HepG2 (cell line): Measurements from ENCODE around the gene DDC.

ENCODE experiments used
- ARHGAP35 ChIP-seq: sonication (generic); formaldehyde crosslinking; IDR thresholded peaks from 2 replicates; pipeline ENCODE4 v1.9.0; 2022; ENCODE audit warnings: mild to moderate bottlenecking, inconsistent platforms, moderate library complexity, missing genetic modification reagents, borderline replicate concordance
- EZH2 ChIP-seq: conservative IDR thresholded peaks from 2 replicates; pipeline ENCODE4 v1.6.1; 2012; ENCODE audit warnings: mild to moderate bottlenecking, low read depth, low read length, moderate library complexity
- FOXP1 ChIP-seq, 2 experiments: fragments of 450-650 bp in 1 of 2; IDR thresholded peaks; 2 replicates each; pipeline ENCODE4 v1.6.1; 2017 to 2018; ENCODE audit warnings: antibody characterized with exemption in 1 of 2
- JUND ChIP-seq: sonication (generic); formaldehyde crosslinking; IDR thresholded peaks from 2 replicates; pipeline ENCODE4 v1.8.0; 2022; ENCODE audit warnings: mild to moderate bottlenecking, missing genetic modification reagents
- KAT7 ChIP-seq: IDR thresholded peaks from 2 replicates; pipeline ENCODE4 v1.6.1; 2018; ENCODE audit warnings: borderline replicate concordance, missing compliant biosample characterization
- KDM1A ChIP-seq: IDR thresholded peaks from 2 replicates; pipeline ENCODE4 v1.6.1; 2016; ENCODE audit warnings: missing compliant biosample characterization
- MAFG ChIP-seq: sonication (generic); formaldehyde crosslinking; IDR thresholded peaks from 2 replicates; pipeline ENCODE4 v1.5.1; 2020; ENCODE audit warnings: mild to moderate bottlenecking, missing genetic modification reagents
- POLR2AphosphoS5 ChIP-seq: IDR thresholded peaks from 2 replicates; pipeline ENCODE4 v1.6.1; 2012; ENCODE audit warnings: low read depth, low read length
- SNRNP70 ChIP-seq: fragments of 200-400 bp; formaldehyde crosslinking; IDR thresholded peaks from 2 replicates; pipeline ENCODE4 v1.6.1; 2017; ENCODE audit warnings: mild to moderate bottlenecking, low read depth, low read length, moderate library complexity
- TAF1 ChIP-seq: sonication (generic); formaldehyde crosslinking; IDR thresholded peaks from 2 replicates; pipeline ENCODE4 v1.4.0; 2020; ENCODE audit warnings: missing genetic modification reagents
- TF ChIP-seq, protein P1 (sequence below), 2 experiments: IDR thresholded peaks; 2 replicates each; pipeline ENCODE4 v1.6.1; 2011 to 2012; ENCODE audit warnings: low read length in 2 of 2, borderline replicate concordance in 1 of 2, low read depth in 1 of 2, mild to moderate bottlenecking in 1 of 2, moderate library complexity in 1 of 2
- TF ChIP-seq, protein P2 (sequence below): sonication (generic); formaldehyde crosslinking; IDR thresholded peaks from 2 replicates; pipeline ENCODE4 v1.5.0; 2020; ENCODE audit warnings: mild to moderate bottlenecking, missing genetic modification reagents, moderate library complexity
- TF ChIP-seq, protein P3 (sequence below): IDR thresholded peaks from 2 replicates; pipeline ENCODE4 v1.6.1; 2016

DNA sequence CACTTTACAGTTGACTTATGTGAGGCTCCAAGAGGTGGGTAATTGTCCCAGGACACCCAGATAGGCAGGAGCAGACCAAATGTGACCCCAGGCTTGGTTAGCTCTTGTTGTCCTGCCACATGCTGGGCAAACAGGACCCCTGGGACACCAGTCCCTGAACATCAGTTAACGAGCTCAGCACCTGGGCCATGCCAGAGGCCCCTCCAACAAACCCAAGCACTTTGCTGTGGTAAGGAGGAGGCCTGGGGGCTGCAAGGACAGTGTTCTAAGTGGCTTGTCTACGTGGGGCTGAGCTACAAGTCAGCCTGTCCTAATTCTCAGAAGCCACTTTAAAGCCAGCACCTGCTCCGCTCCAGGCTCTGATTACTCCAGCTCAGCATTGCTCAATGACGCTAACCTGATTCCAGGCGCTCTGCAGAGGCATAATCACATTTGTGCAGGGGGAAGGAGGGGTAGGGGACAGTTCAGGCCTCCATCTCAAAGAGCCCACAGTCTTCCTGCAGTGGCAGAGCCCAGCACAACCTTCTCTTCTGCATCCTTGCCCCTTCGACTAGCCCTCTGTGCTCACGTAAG lies 57.2 kb downstream of the DDC start:
- TF ChIP-seq EZH2 (no peak), MAFG (CRISPR knock-in tag) (no peak), KAT7 (CRISPR knock-in tag) (no peak), ARHGAP35 (CRISPR knock-in tag) (no peak), SNRNP70 (no peak), POLR2AphosphoS5 (no peak), JUND (CRISPR knock-in tag) (no peak), TAF1 (no peak), KDM1A (no peak), FOXP1 (IDR thresholded peaks at IDR 0.05) (no peak), FOXP1 (CRISPR knock-in tag; IDR thresholded peaks at IDR 0.05) (no peak)
- TF ChIP-seq, protein P1, sequence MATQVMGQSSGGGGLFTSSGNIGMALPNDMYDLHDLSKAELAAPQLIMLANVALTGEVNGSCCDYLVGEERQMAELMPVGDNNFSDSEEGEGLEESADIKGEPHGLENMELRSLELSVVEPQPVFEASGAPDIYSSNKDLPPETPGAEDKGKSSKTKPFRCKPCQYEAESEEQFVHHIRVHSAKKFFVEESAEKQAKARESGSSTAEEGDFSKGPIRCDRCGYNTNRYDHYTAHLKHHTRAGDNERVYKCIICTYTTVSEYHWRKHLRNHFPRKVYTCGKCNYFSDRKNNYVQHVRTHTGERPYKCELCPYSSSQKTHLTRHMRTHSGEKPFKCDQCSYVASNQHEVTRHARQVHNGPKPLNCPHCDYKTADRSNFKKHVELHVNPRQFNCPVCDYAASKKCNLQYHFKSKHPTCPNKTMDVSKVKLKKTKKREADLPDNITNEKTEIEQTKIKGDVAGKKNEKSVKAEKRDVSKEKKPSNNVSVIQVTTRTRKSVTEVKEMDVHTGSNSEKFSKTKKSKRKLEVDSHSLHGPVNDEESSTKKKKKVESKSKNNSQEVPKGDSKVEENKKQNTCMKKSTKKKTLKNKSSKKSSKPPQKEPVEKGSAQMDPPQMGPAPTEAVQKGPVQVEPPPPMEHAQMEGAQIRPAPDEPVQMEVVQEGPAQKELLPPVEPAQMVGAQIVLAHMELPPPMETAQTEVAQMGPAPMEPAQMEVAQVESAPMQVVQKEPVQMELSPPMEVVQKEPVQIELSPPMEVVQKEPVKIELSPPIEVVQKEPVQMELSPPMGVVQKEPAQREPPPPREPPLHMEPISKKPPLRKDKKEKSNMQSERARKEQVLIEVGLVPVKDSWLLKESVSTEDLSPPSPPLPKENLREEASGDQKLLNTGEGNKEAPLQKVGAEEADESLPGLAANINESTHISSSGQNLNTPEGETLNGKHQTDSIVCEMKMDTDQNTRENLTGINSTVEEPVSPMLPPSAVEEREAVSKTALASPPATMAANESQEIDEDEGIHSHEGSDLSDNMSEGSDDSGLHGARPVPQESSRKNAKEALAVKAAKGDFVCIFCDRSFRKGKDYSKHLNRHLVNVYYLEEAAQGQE (IDR thresholded peaks at IDR 0.05; ENCODE audit: borderline replicate concordance in 1 of 2, low read depth in 1 of 2, low read length in 2 of 2): no peak
- TF ChIP-seq, protein P2, sequence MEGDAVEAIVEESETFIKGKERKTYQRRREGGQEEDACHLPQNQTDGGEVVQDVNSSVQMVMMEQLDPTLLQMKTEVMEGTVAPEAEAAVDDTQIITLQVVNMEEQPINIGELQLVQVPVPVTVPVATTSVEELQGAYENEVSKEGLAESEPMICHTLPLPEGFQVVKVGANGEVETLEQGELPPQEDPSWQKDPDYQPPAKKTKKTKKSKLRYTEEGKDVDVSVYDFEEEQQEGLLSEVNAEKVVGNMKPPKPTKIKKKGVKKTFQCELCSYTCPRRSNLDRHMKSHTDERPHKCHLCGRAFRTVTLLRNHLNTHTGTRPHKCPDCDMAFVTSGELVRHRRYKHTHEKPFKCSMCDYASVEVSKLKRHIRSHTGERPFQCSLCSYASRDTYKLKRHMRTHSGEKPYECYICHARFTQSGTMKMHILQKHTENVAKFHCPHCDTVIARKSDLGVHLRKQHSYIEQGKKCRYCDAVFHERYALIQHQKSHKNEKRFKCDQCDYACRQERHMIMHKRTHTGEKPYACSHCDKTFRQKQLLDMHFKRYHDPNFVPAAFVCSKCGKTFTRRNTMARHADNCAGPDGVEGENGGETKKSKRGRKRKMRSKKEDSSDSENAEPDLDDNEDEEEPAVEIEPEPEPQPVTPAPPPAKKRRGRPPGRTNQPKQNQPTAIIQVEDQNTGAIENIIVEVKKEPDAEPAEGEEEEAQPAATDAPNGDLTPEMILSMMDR: no peak
- TF ChIP-seq, protein P3, sequence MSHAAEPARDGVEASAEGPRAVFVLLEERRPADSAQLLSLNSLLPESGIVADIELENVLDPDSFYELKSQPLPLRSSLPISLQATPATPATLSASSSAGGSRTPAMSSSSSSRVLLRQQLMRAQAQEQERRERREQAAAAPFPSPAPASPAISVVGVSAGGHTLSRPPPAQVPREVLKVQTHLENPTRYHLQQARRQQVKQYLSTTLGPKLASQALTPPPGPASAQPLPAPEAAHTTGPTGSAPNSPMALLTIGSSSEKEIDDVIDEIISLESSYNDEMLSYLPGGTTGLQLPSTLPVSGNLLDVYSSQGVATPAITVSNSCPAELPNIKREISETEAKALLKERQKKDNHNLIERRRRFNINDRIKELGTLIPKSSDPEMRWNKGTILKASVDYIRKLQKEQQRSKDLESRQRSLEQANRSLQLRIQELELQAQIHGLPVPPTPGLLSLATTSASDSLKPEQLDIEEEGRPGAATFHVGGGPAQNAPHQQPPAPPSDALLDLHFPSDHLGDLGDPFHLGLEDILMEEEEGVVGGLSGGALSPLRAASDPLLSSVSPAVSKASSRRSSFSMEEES (CRISPR knock-in tag): no peak
